Left ventricle myocardium inferior (tissue), 1 donor: ENCODE data around the gene SEC61G. TPM values are rescaled to one million over a fixed set of nuclear protein-coding genes. Genes with fewer than 3 reads are reported as not detected.

Source experiments
- DNase-seq: peaks from one replicate; pipeline ENCODE4 v3.0.0-alpha.2; 2020
- H3K27ac ChIP-seq: fragments of 200-600 bp; replicated peaks from 2 replicates; pipeline ENCODE4 v1.8.0; 2021
- H3K27me3 ChIP-seq: fragments of 200-600 bp; 2 replicates; pipeline ENCODE4 v1.8.0; 2021; ENCODE audit warnings: low read depth
- H3K36me3 ChIP-seq: fragments of 200-600 bp; 2 replicates; pipeline ENCODE4 v1.8.0; 2021
- H3K4me1 ChIP-seq: fragments of 200-600 bp; 2 replicates; pipeline ENCODE4 v1.8.0; 2021
- H3K4me3 ChIP-seq: fragments of 200-600 bp; 2 replicates; pipeline ENCODE4 v1.8.0; 2021; ENCODE audit warnings: mild to moderate bottlenecking, moderate library complexity
- H3K9me3 ChIP-seq: fragments of 200-600 bp; replicated peaks from 2 replicates; pipeline ENCODE4 v1.8.0; 2021
- CTCF ChIP-seq: fragments of 200-600 bp; IDR thresholded peaks from 2 replicates; pipeline ENCODE4 v1.8.0; 2021; ENCODE audit warnings: antibody characterized with exemption, mild to moderate bottlenecking, borderline replicate concordance
- intact Hi-C: fragments of 100-400 bp; cut with micrococcal nuclease; formaldehyde crosslinking; loops from one replicate; pipeline ENCODE4 v1.11.0; 2022
- total RNA-seq: library from RNA; stranded (reverse); fragmentation: NEBNext Ultra II Directional; extraction: Animal tissue kit (Norgen Biotek cat#: 25700); gene quantifications from one replicate; pipeline ENCODE4 v1.2.1, GENCODE V29; 2021
- donor health status: DM: no; HTN: yes; CAD: no; lungs with severe emphysema.

Gene SEC61G
- total RNA-seq, 1 donor from 2014 or later, result 103 TPM

GRCh38 chr7:54728411-54728810, 30.6 kb downstream of the SEC61G start:
- Histone ChIP-seq H3K9me3 (no peaks in the 10 kb centered on the region), H3K36me3 (no peaks in the 10 kb centered on the region), H3K4me1 (no peaks in the 10 kb centered on the region), H3K27ac (no peak overlapping the region), H3K4me3 (no peak overlapping the region), H3K27me3 (peaks cover 7% of the 10 kb centered on the region)
- intact Hi-C loops, result no loop called here
- no peak for TF ChIP-seq CTCF
- DNase-seq, result no peak

- no peak overlapping the region for H3K4me3 ChIP-seq
- H3K27ac ChIP-seq, result no peak overlapping the region
- no peaks in the 10 kb centered on the region for H3K4me1 ChIP-seq
- H3K36me3 ChIP-seq, result no peaks in the 10 kb centered on the region
- DNase-seq, result no peak
- no peaks in the 10 kb centered on the region for H3K9me3 ChIP-seq
- intact Hi-C loops, result no loop called here
- peaks cover 9% of the 10 kb centered on the region for H3K27me3 ChIP-seq
- no peak for TF ChIP-seq CTCF
Observed at GRCh38 chr7:54725255-54725654, 33.8 kb downstream of the SEC61G start.

GRCh38 chr7:54722502-54722901, 36.5 kb downstream of the SEC61G start:
- DNase-seq, result no peak
- Histone ChIP-seq H3K9me3 (peaks cover 1% of the 10 kb centered on the region), H3K27ac (no peak overlapping the region), H3K4me1 (no peaks in the 10 kb centered on the region), H3K4me3 (no peak overlapping the region), H3K27me3 (peaks cover 9% of the 10 kb centered on the region), H3K36me3 (no peaks in the 10 kb centered on the region)
- no peak for TF ChIP-seq CTCF
- intact Hi-C loops, result no loop called here

GRCh38 chr7:54722026-54722425, 37.0 kb downstream of the SEC61G start:
- Histone ChIP-seq H3K9me3 (peaks cover 6% of the 10 kb centered on the region), H3K4me3 (no peak overlapping the region), H3K27me3 (peaks cover 9% of the 10 kb centered on the region), H3K36me3 (no peaks in the 10 kb centered on the region), H3K27ac (no peak overlapping the region), H3K4me1 (no peaks in the 10 kb centered on the region)
- no peak for DNase-seq
- intact Hi-C loops, result no loop called here
- TF ChIP-seq CTCF, result no peak

- TF ChIP-seq CTCF, result no peak
- intact Hi-C loops, result no loop called here
- Histone ChIP-seq H3K4me1 (no peaks in the 10 kb centered on the region), H3K27me3 (peaks cover 9% of the 10 kb centered on the region), H3K36me3 (no peaks in the 10 kb centered on the region), H3K4me3 (no peak overlapping the region), H3K27ac (no peak overlapping the region), H3K9me3 (peaks cover 16% of the 10 kb centered on the region)
- DNase-seq, result no peak
Observed at GRCh38 chr7:54719974-54720373, 39.0 kb downstream of the SEC61G start.

GRCh38 chr7:54719425-54719824, 39.6 kb downstream of the SEC61G start:
- TF ChIP-seq CTCF, result no peak
- intact Hi-C loops, result no loop called here
- no peak for DNase-seq

More at GRCh38 chr7:54719425-54719824, 39.6 kb downstream of the SEC61G start:
- H3K4me1 ChIP-seq, result no peaks in the 10 kb centered on the region
- peaks cover 9% of the 10 kb centered on the region for H3K27me3 ChIP-seq
- peaks cover 16% of the 10 kb centered on the region for H3K9me3 ChIP-seq
- no peak overlapping the region for H3K4me3 ChIP-seq
- no peak overlapping the region for H3K27ac ChIP-seq
- H3K36me3 ChIP-seq, result no peaks in the 10 kb centered on the region
